B cell (primary cell): ENCODE data around the gene CHRNA7.

Experiments used
- EZH2 ChIP-seq: IDR thresholded peaks from 2 replicates; pipeline ENCODE4 v1.6.1; 2012; ENCODE audit warnings: borderline replicate concordance, low read depth, mild to moderate bottlenecking, moderate library complexity, low read length; ENCODE audit not compliant: insufficient read depth, poor library complexity, severe bottlenecking
- TF ChIP-seq, protein P1 (sequence below): fragments of 200-600 bp; IDR thresholded peaks from one replicate; pipeline ENCODE4 v1.8.0; 2022; ENCODE audit warnings: antibody characterized with exemption, mild to moderate bottlenecking

DNA sequence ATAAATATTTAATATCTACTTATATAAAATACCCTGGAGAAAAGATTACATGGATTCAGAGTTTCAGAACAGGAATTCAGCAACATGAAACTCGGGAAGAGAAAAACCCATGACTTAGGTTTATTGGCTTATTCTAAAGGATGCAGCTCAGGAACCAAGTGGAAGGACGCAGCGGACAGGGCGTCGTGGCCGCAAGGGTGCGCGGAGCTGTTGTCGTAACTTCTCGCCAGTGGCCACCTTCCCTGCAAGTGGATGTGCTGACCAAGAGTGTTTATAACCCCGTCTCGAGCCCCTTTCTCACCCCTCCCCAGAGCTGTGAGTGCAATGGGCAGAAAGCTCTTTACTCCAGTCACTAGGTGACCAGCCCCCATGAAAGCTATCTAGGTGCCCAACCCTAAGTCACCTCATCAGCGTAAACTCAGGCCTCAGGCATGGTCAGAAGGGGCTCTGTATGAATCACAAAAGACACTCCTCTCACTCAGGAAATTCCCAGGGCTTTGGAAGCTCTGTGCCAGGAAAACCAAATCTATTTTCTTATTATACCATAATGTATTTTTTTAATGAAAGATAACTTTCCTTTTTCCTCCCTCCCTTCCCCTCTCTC, 77.3 kb downstream of the CHRNA7 start:
- TF ChIP-seq, protein P1, sequence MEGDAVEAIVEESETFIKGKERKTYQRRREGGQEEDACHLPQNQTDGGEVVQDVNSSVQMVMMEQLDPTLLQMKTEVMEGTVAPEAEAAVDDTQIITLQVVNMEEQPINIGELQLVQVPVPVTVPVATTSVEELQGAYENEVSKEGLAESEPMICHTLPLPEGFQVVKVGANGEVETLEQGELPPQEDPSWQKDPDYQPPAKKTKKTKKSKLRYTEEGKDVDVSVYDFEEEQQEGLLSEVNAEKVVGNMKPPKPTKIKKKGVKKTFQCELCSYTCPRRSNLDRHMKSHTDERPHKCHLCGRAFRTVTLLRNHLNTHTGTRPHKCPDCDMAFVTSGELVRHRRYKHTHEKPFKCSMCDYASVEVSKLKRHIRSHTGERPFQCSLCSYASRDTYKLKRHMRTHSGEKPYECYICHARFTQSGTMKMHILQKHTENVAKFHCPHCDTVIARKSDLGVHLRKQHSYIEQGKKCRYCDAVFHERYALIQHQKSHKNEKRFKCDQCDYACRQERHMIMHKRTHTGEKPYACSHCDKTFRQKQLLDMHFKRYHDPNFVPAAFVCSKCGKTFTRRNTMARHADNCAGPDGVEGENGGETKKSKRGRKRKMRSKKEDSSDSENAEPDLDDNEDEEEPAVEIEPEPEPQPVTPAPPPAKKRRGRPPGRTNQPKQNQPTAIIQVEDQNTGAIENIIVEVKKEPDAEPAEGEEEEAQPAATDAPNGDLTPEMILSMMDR, result no peak
- no peak for TF ChIP-seq EZH2
